Panc1 (cell line): Measurements from ENCODE around the gene DSG3. TPM values are rescaled to one million over a fixed set of nuclear protein-coding genes. Genes with fewer than 3 reads are reported as not detected.

Experiments
- ATAC-seq: fragments of 200-7000 bp; cut with Tn5 transposase; 2 replicates; pipeline ENCODE4 v1.9.1; 2020; ENCODE audit warnings: mild to moderate bottlenecking, moderate library complexity
- BruUV-seq: library from RNA; stranded (reverse); fragments of 400-500 nt; replicated peaks from 2 replicates; lab custom pipeline; 2021; lab: Mats Ljungman, UMichigan
- CTCF ChIA-PET: fragments of 300-600 bp; sonication (Branson Sonifier 250); formaldehyde crosslinking; loops from one replicate; lab custom pipeline; 2022; ENCODE audit warnings: antibody characterized with exemption; lab: Charles Lee
- POLR2A ChIA-PET: fragments of 300-600 bp; sonication (Branson Sonifier 250); formaldehyde crosslinking; loops from one replicate; lab custom pipeline; 2022; ENCODE audit warnings: antibody characterized with exemption; lab: Charles Lee
- DNase-seq: peaks from one replicate; pipeline ENCODE4 v3.0.0-alpha.2; 2010; ENCODE audit warnings: low read depth, low spot score
- H3K27ac ChIP-seq: 2 replicates; pipeline ENCODE4 v1.5.1; 2011; ENCODE audit warnings: mild to moderate bottlenecking, low read length, inconsistent platforms
- H3K27me3 ChIP-seq: fragments of 200-500 bp; sonication (Bioruptor generic); 2 replicates; pipeline ENCODE4 v1.6.0; 2014; ENCODE audit warnings: low read length, inconsistent platforms; ENCODE audit not compliant: control insufficient read depth, insufficient read depth
- H3K36me3 ChIP-seq: fragments of 200-500 bp; sonication (Bioruptor generic); 2 replicates; pipeline ENCODE4 v1.5.1; 2014; ENCODE audit warnings: inconsistent platforms, mild to moderate bottlenecking, low read length, moderate library complexity; ENCODE audit not compliant: control insufficient read depth, insufficient read depth
- H3K4me1 ChIP-seq: 2 replicates; pipeline ENCODE4 v1.5.1; 2011; ENCODE audit warnings: inconsistent platforms, mild to moderate bottlenecking, low read length, moderate library complexity; ENCODE audit not compliant: control insufficient read depth, insufficient read depth
- H3K4me3 ChIP-seq, 2 experiments: 2 replicates each; pipeline ENCODE4 v1.5.1; 2011 to 2012; ENCODE audit warnings: low read depth in 2 of 2, low read length in 2 of 2, mild to moderate bottlenecking in 2 of 2, inconsistent platforms in 1 of 2, moderate library complexity in 1 of 2
- H3K9me3 ChIP-seq: fragments of 200-500 bp; sonication (Bioruptor generic); 2 replicates; pipeline ENCODE4 v1.5.1; 2014; ENCODE audit warnings: low read depth, mild to moderate bottlenecking, inconsistent platforms, low read length, moderate library complexity; ENCODE audit not compliant: control insufficient read depth, insufficient read depth
- POLR2AphosphoS5 ChIP-seq: IDR thresholded peaks from 2 replicates; pipeline ENCODE4 v1.6.1; 2012; ENCODE audit warnings: mild to moderate bottlenecking, low read depth, low read length, moderate library complexity
- SIN3A ChIP-seq: IDR thresholded peaks from 2 replicates; pipeline ENCODE4 v1.6.1; 2012; ENCODE audit warnings: low read depth, mild to moderate bottlenecking, low read length, moderate library complexity, borderline replicate concordance; ENCODE audit not compliant: insufficient read depth
- TCF7L2 ChIP-seq: IDR thresholded peaks from 2 replicates; pipeline ENCODE4 v1.6.1; 2011; ENCODE audit warnings: mild to moderate bottlenecking, low read depth, low read length, inconsistent platforms
- in situ Hi-C: cut with HindIII; loops from 2 replicates; pipeline ENCODE4 v1.10.0; 2016; ENCODE audit warnings: low sequenced_read_pairs, low pct_unique_long_range_greater_than_20kb
- intact Hi-C: fragments of 100-400 bp; cut with micrococcal nuclease; formaldehyde crosslinking; loops from one replicate; pipeline ENCODE4 v1.10.0; 2022; ENCODE audit not compliant: unreplicated experiment
- total RNA-seq: library from RNA; stranded (reverse); gene quantifications from one replicate; pipeline ENCODE4 v1.2.1, GENCODE V29; 2021; ENCODE audit not compliant: unreplicated experiment
- TF ChIP-seq, protein P1 (sequence below), 2 experiments: IDR thresholded peaks; 2 replicates each; pipeline ENCODE4 v1.6.1; 2011 to 2012; ENCODE audit warnings: low read depth in 2 of 2, control low read depth in 1 of 2, low read length in 1 of 2, mild to moderate bottlenecking in 1 of 2, moderate library complexity in 1 of 2; ENCODE audit not compliant: insufficient read depth in 1 of 2
- TF ChIP-seq, protein P2 (sequence below): fragments of 450-650 bp; IDR thresholded peaks from 2 replicates; pipeline ENCODE4 v1.5.1; 2017; ENCODE audit warnings: mild to moderate bottlenecking

The DSG3 gene
- total RNA-seq, 1 experiment from 2014 or later, result 0.03 TPM

DNA sequence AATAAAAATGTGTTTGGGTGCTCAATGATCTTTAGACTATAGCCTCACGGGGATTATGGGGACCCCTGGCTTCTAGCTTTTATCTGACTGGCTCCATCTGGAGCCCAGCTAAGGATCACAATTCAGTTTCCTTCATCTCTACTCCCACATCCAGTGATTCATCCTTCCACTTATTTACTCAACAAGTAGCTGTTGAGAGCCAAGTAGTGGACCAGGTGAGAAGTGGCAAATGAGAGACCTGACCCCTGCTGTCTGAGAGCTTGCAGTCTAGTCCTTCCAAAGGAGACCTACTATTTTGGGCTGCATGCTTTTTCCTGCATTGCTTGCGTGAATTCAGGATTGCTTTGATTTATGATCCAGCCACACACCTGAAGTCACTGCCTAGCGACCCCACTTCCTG lies 10.7 kb upstream of the DSG3 start:
- no peak for ATAC-seq
- intact Hi-C loops, result no loop called here
- no peaks in the 10 kb centered on the region for H3K4me1 ChIP-seq
- no TSS peak for BruUV-seq
- no peak overlapping the region for H3K4me3 ChIP-seq
- H3K9me3 ChIP-seq, result no peaks in the 10 kb centered on the region
- ChIA-PET CTCF (no interaction called here), POLR2A (no interaction called here)
- in situ Hi-C loops, result no loop called here
- H3K36me3 ChIP-seq, result no peaks in the 10 kb centered on the region
- no peak for TF ChIP-seq SIN3A
- no peak for TF ChIP-seq POLR2AphosphoS5
- TF ChIP-seq, protein P1, sequence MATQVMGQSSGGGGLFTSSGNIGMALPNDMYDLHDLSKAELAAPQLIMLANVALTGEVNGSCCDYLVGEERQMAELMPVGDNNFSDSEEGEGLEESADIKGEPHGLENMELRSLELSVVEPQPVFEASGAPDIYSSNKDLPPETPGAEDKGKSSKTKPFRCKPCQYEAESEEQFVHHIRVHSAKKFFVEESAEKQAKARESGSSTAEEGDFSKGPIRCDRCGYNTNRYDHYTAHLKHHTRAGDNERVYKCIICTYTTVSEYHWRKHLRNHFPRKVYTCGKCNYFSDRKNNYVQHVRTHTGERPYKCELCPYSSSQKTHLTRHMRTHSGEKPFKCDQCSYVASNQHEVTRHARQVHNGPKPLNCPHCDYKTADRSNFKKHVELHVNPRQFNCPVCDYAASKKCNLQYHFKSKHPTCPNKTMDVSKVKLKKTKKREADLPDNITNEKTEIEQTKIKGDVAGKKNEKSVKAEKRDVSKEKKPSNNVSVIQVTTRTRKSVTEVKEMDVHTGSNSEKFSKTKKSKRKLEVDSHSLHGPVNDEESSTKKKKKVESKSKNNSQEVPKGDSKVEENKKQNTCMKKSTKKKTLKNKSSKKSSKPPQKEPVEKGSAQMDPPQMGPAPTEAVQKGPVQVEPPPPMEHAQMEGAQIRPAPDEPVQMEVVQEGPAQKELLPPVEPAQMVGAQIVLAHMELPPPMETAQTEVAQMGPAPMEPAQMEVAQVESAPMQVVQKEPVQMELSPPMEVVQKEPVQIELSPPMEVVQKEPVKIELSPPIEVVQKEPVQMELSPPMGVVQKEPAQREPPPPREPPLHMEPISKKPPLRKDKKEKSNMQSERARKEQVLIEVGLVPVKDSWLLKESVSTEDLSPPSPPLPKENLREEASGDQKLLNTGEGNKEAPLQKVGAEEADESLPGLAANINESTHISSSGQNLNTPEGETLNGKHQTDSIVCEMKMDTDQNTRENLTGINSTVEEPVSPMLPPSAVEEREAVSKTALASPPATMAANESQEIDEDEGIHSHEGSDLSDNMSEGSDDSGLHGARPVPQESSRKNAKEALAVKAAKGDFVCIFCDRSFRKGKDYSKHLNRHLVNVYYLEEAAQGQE (IDR thresholded peaks at IDR 0.05; ENCODE audit: insufficient read depth in 1 of 2, low read depth in 2 of 2, low read length in 1 of 2), result no peak
- TF ChIP-seq, protein P2, sequence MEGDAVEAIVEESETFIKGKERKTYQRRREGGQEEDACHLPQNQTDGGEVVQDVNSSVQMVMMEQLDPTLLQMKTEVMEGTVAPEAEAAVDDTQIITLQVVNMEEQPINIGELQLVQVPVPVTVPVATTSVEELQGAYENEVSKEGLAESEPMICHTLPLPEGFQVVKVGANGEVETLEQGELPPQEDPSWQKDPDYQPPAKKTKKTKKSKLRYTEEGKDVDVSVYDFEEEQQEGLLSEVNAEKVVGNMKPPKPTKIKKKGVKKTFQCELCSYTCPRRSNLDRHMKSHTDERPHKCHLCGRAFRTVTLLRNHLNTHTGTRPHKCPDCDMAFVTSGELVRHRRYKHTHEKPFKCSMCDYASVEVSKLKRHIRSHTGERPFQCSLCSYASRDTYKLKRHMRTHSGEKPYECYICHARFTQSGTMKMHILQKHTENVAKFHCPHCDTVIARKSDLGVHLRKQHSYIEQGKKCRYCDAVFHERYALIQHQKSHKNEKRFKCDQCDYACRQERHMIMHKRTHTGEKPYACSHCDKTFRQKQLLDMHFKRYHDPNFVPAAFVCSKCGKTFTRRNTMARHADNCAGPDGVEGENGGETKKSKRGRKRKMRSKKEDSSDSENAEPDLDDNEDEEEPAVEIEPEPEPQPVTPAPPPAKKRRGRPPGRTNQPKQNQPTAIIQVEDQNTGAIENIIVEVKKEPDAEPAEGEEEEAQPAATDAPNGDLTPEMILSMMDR, result no peak
- no peak for TF ChIP-seq TCF7L2
- no peak overlapping the region for H3K27ac ChIP-seq
- DNase-seq, result no peak
- no peaks in the 10 kb centered on the region for H3K27me3 ChIP-seq

DNA sequence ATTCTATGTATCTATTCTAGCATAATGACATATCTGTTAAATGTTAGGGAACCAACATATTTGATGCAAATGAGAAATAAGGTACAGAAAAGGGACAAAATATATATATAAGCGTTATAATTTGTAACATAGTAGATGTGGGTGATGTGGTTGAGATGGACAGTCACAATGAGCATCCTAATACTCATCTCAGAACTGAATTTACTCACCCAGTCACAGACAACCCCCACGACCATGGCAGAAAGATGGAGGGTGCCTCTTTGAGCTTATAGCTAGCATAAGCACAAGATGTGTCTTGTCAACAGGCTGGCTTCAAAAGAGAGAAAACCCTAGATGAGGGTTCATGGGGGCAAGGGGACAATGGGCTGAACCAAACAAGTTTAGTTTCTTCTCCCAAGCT lies 9.1 kb upstream of the DSG3 start:
- DNase-seq (no peak), ATAC-seq (no peak)
- in situ Hi-C loops (no loop called here), intact Hi-C loops (no loop called here)
- no peaks in the 10 kb centered on the region for H3K27me3 ChIP-seq
- H3K4me3 ChIP-seq, result no peak overlapping the region
- no TSS peak for BruUV-seq
- no peaks in the 10 kb centered on the region for H3K9me3 ChIP-seq
- CTCF ChIA-PET, result no interaction called here
- no peaks in the 10 kb centered on the region for H3K4me1 ChIP-seq
- no peaks in the 10 kb centered on the region for H3K36me3 ChIP-seq
- POLR2A ChIA-PET, result no interaction called here
- no peak overlapping the region for H3K27ac ChIP-seq
- no peak for TF ChIP-seq POLR2AphosphoS5
- no peak for TF ChIP-seq SIN3A
- TF ChIP-seq, protein P1 (IDR thresholded peaks at IDR 0.05; ENCODE audit: insufficient read depth in 1 of 2, low read depth in 2 of 2, low read length in 1 of 2), result no peak
- TF ChIP-seq, protein P2, result no peak
- TF ChIP-seq TCF7L2, result no peak
